H1 (cell line): Measurements from ENCODE around the gene CYP11A1. TPM values are rescaled to one million over a fixed set of nuclear protein-coding genes. Genes with fewer than 3 reads are reported as not detected.

Experiments used
- CTCF ChIA-PET: fragments of 300-600 bp; sonication (Branson Sonifier 250); formaldehyde crosslinking; loops from one replicate; lab custom pipeline; 2021; ENCODE audit not compliant: partially characterized antibody; lab: Charles Lee
- POLR2A ChIA-PET: fragments of 300-600 bp; sonication (Branson Sonifier 250); formaldehyde crosslinking; loops from one replicate; lab custom pipeline; 2021; ENCODE audit warnings: inconsistent platforms; ENCODE audit not compliant: partially characterized antibody; lab: Charles Lee
- DNase-seq, 2 experiments: peaks; one replicate each; pipeline versions ENCODE4 v3.0.0 to v3.0.0-alpha.2; 2010 to 2022; ENCODE audit warnings: low spot score in 2 of 2, low read depth in 1 of 2, mixed read lengths in 1 of 2
- FAIRE-seq: peaks from 2 replicates; lab custom pipeline; 2011; peaks lifted over from hg19 to GRCh38; lab: Jason Lieb, UNC
- H2AFZ ChIP-seq: 2 replicates; pipeline ENCODE4 v1.8.1; 2012; ENCODE audit warnings: low read length, inconsistent platforms
- H2AK5ac ChIP-seq: 2 replicates; pipeline ENCODE4 v1.6.1; 2013; ENCODE audit warnings: low read depth, low read length
- H2BK120ac ChIP-seq: replicated peaks from 2 replicates; pipeline ENCODE3; 2013; ENCODE audit warnings: low read depth, low read length, inconsistent platforms
- H2BK12ac ChIP-seq: 2 replicates; pipeline ENCODE4 v1.6.1; 2013; ENCODE audit warnings: low read depth, low read length
- H2BK15ac ChIP-seq: 2 replicates; pipeline ENCODE4 v1.6.1; 2013; ENCODE audit warnings: low read length
- H2BK20ac ChIP-seq: 2 replicates; pipeline ENCODE4 v1.6.1; 2013; ENCODE audit warnings: low read length
- H2BK5ac ChIP-seq: 2 replicates; pipeline ENCODE4 v1.6.1; 2013; ENCODE audit warnings: low read depth, low read length
- H3K14ac ChIP-seq: 2 replicates; pipeline ENCODE4 v1.6.1; 2013; ENCODE audit warnings: inconsistent platforms; ENCODE audit not compliant: insufficient read length
- H3K18ac ChIP-seq: 2 replicates; pipeline ENCODE4 v1.6.1; 2013; ENCODE audit warnings: low read length; ENCODE audit errors: extremely low read depth
- H3K23ac ChIP-seq: 2 replicates; pipeline ENCODE4 v1.6.1; 2013; ENCODE audit warnings: inconsistent platforms; ENCODE audit not compliant: insufficient read length
- H3K23me2 ChIP-seq: 2 replicates; pipeline ENCODE4 v1.6.1; 2013; ENCODE audit warnings: low read depth, low read length
- H3K27ac ChIP-seq: 2 replicates; pipeline ENCODE4 v1.6.1; 2011; ENCODE audit warnings: low read depth, low read length, inconsistent platforms
- H3K27me3 ChIP-seq, 4 experiments: replicated peaks in 1 of 4; 1 replicate in 1 of 4; 2 replicates in 3 of 4; pipeline versions ENCODE4 v1.6.1 to v1.8.1; 2011 to 2013; ENCODE audit warnings: low read length in 3 of 4, mild to moderate bottlenecking in 3 of 4, inconsistent platforms in 2 of 4, mixed read lengths in 2 of 4, moderate library complexity in 1 of 4; ENCODE audit not compliant: control insufficient read depth in 3 of 4, insufficient read depth in 3 of 4; ENCODE audit errors: extremely low read depth in 1 of 4
- H3K36me3 ChIP-seq, 4 experiments: 2 replicates each; pipeline versions ENCODE4 v1.6.1 to v1.8.1; 2011 to 2013; ENCODE audit warnings: mild to moderate bottlenecking in 4 of 4, low read length in 3 of 4, moderate library complexity in 2 of 4, control low read depth in 1 of 4, inconsistent platforms in 1 of 4; ENCODE audit not compliant: insufficient read depth in 4 of 4, control insufficient read depth in 2 of 4
- H3K4ac ChIP-seq: replicated peaks from 2 replicates; pipeline ENCODE3; 2013; ENCODE audit warnings: low read length, low read depth, mixed read lengths, inconsistent platforms; ENCODE audit not compliant: insufficient read length
- H3K4me1 ChIP-seq, 4 experiments: replicated peaks in 1 of 4; 1 replicate in 1 of 4; 2 replicates in 3 of 4; pipeline versions ENCODE4 v1.6.1 to v1.8.1; 2011 to 2013; ENCODE audit warnings: low read length in 3 of 4, inconsistent platforms in 2 of 4, mixed read lengths in 1 of 4; ENCODE audit not compliant: insufficient read depth in 4 of 4, control insufficient read depth in 3 of 4
- H3K4me2 ChIP-seq, 2 experiments: 2 replicates each; pipeline versions ENCODE4 v1.6.1 to v1.8.1; 2011 to 2013; ENCODE audit warnings: low read depth in 2 of 2, low read length in 2 of 2, control low read depth in 1 of 2, inconsistent platforms in 1 of 2, mild to moderate bottlenecking in 1 of 2; ENCODE audit not compliant: insufficient read depth in 1 of 2
- H3K4me3 ChIP-seq, 4 experiments: fragments of 200-600, 300-600 bp in 1 of 4; sonication (generic), shearing (Covaris generic), sonication (Bioruptor Twin) in 1 of 4; 2 replicates each; pipeline versions ENCODE4 v1.5.1 to v1.8.1; 2011 to 2016; ENCODE audit warnings: low read length in 4 of 4, low read depth in 3 of 4, control low read depth in 2 of 4, inconsistent platforms in 2 of 4, mild to moderate bottlenecking in 2 of 4, mixed read lengths in 1 of 4, moderate library complexity in 1 of 4; ENCODE audit not compliant: insufficient read depth in 2 of 4; ENCODE audit errors: extremely low read depth in 1 of 4
- H3K56ac ChIP-seq: replicated peaks from 2 replicates; pipeline ENCODE3; 2013; ENCODE audit warnings: low read depth, mild to moderate bottlenecking, mixed read lengths, low read length, inconsistent platforms; ENCODE audit not compliant: insufficient read length
- H3K79me1 ChIP-seq: 2 replicates; pipeline ENCODE4 v1.6.1; 2013; ENCODE audit warnings: low read depth, low read length, control low read depth
- H3K79me2 ChIP-seq, 2 experiments: 2 replicates each; pipeline versions ENCODE4 v1.6.1 to v1.8.1; 2012 to 2013; ENCODE audit warnings: low read length in 2 of 2, mild to moderate bottlenecking in 2 of 2, inconsistent platforms in 1 of 2; ENCODE audit not compliant: insufficient read depth in 2 of 2, control insufficient read depth in 1 of 2
- H3K9ac ChIP-seq, 4 experiments: replicated peaks in 1 of 4; 1 replicate in 1 of 4; 2 replicates in 3 of 4; pipeline versions ENCODE4 v1.6.1 to v1.8.1; 2011 to 2013; ENCODE audit warnings: low read depth in 3 of 4, low read length in 3 of 4, control low read depth in 2 of 4, mild to moderate bottlenecking in 2 of 4, moderate library complexity in 2 of 4, inconsistent platforms in 1 of 4; ENCODE audit errors: extremely low read depth in 1 of 4
- H3K9me3 ChIP-seq, 2 experiments: 2 replicates each; pipeline versions ENCODE4 v1.6.1 to v1.8.1; 2012 to 2013; ENCODE audit warnings: mild to moderate bottlenecking in 2 of 2, moderate library complexity in 2 of 2, control low read depth in 1 of 2, inconsistent platforms in 1 of 2, low read depth in 1 of 2, low read length in 1 of 2, mixed read lengths in 1 of 2; ENCODE audit not compliant: insufficient read depth in 2 of 2
- H4K20me1 ChIP-seq, 2 experiments: replicated peaks in 1 of 2; 2 replicates each; pipeline versions ENCODE3 to v1.8.1; 2011 to 2013; ENCODE audit warnings: inconsistent platforms in 2 of 2, low read length in 2 of 2, mild to moderate bottlenecking in 1 of 2; ENCODE audit not compliant: insufficient read depth in 2 of 2, control insufficient read depth in 1 of 2
- H4K5ac ChIP-seq: 2 replicates; pipeline ENCODE4 v1.6.1; 2013; ENCODE audit warnings: low read length, low read depth, mixed read lengths, inconsistent platforms; ENCODE audit not compliant: insufficient read length
- H4K8ac ChIP-seq: 2 replicates; pipeline ENCODE4 v1.8.0; 2013; ENCODE audit warnings: mild to moderate bottlenecking, moderate library complexity, low read length, inconsistent platforms; ENCODE audit not compliant: insufficient read depth; ENCODE audit errors: extremely low read depth
- H4K91ac ChIP-seq: replicated peaks from 2 replicates; pipeline ENCODE3; 2013; ENCODE audit warnings: low read length, mixed read lengths, inconsistent platforms; ENCODE audit not compliant: insufficient read length
- WGBS, 2 experiments: shearing (Covaris generic) in 1 of 2; methylation state at CpG; one replicate each; pipeline versions ENCODE4 v1.1.6 to v1.1.7; 2013 to 2015; ENCODE audit warnings: low lambda C conversion rate in 2 of 2, mixed read lengths in 2 of 2, inconsistent platforms in 1 of 2, low coverage in 1 of 2, missing lambda C conversion rate in 1 of 2; ENCODE audit not compliant: insufficient replicate concordance in 2 of 2, insufficient coverage in 1 of 2, insufficient read length in 1 of 2; ENCODE audit errors: extremely low coverage in 1 of 2, missing lambda C conversion rate in 1 of 2; 5-methylcytosine and 5-hydroxymethylcytosine counted together
- polyA plus RNA-seq, 7 experiments: library from polyadenylated mRNA; depleted of rRNA in 3 of 7; stranded (reverse) in 5 of 7; unstranded in 2 of 7; fragments of >200 nt in 5 of 7; fragments of 200-250 nt in 2 of 7; gene quantifications; 1 replicate in 5 of 7; 2 replicates in 1 of 7; 4 replicates in 1 of 7; pipeline versions ENCODE4 v1.2.1 to v1.2.3, GENCODE V29; 2011 to 2013; ENCODE audit warnings: missing spikeins in 2 of 7, mixed read lengths in 2 of 7
- total RNA-seq: library from RNA; stranded (reverse); fragmentation: NEBNext Ultra II Directional; extraction: Animal tissue kit (Norgen Biotek cat#: 25700); gene quantifications from 2 replicates; pipeline ENCODE4 v1.2.1, GENCODE V29; 2021

Gene CYP11A1
- total and polyA plus RNA-seq, 2 of the 8 experiments (the other 6 are each of a cell fraction or from before 2014, with no cell fraction given), result 1.9 to 7.2 TPM

GRCh38 chr15:74387621-74388362, 20.3 kb upstream of the CYP11A1 start:
- POLR2A ChIA-PET, result interaction anchor here (0.7 to 1.6 kb wide), 4 partner anchors 15 to 55 kb away, joined by 3 to 5 read pairs (median 4); no protein-coding TSS in a partner anchor
- FAIRE-seq, result no peak
- no peak overlapping the region for H3K9ac ChIP-seq

More at GRCh38 chr15:74387621-74388362, 20.3 kb upstream of the CYP11A1 start:
- Histone ChIP-seq H3K36me3 (no peaks in the 10 kb centered on the region), H3K4ac (no peak overlapping the region), H3K4me2 (no peak overlapping the region), H3K79me1 (no peaks in the 10 kb centered on the region), H3K4me3 (no peak overlapping the region), H2AFZ (no peak overlapping the region), H3K79me2 (no peaks in the 10 kb centered on the region), H4K8ac (peak overlapping the region; percentile 12; the same call in 1 of the 2 replicates), H3K56ac (no peak overlapping the region), H2AK5ac (no peak overlapping the region), H3K14ac (no peak overlapping the region), H3K27ac (no peak overlapping the region), H3K18ac (no peak overlapping the region), H2BK12ac (0 out of 2 replicates have a peak overlapping the region, but pooled peaks have one; percentile 75), H3K27me3 (no peaks in the 10 kb centered on the region), H4K5ac (no peak overlapping the region), H2BK15ac (peak overlapping the region; percentile 88; the same call in 1 of the 2 replicates), H4K20me1 (no peaks in the 10 kb centered on the region), H3K4me1 (peaks cover 0 to 18% (median 9%) of the 10 kb centered on the region in 4 experiments; a peak in 5 of 7 replicates), H2BK5ac (no peak overlapping the region; the same call in 1 of the 2 replicates), H3K9me3 (no peaks in the 10 kb centered on the region), H4K91ac (no peak overlapping the region), H3K23me2 (no peaks in the 10 kb centered on the region), H3K23ac (no peak overlapping the region), H2BK20ac (no peak overlapping the region), H2BK120ac (no peak overlapping the region)
- DNase-seq, result no peak
- CTCF ChIA-PET, result interaction anchor here (0.6 to 36.8 kb wide), 7 partner anchors 9 to 74 kb away, joined by 3 to 1311 read pairs (median 4); partner anchors contain the start of gene SEMA7A
- WGBS, 2 experiments, result 88% methylated on average over 10 of the region's 10 CpGs; no CpG with 5 or more reads in 1 of the 2 experiments
